Type B pancreatic cell (in vitro differentiated cells): ENCODE measurements around the gene PM20D1. TPM values are rescaled to one million over a fixed set of nuclear protein-coding genes. Genes with fewer than 3 reads are reported as not detected.
"Not testable (repeated sequence)": the region's sequence is repeated elsewhere in the genome, so short reads cannot be mapped to it uniquely, and the experiment has no call there.

Experiments
- DNase-seq: peaks from one replicate; pipeline ENCODE4 v3.0.0; 2021; ENCODE audit warnings: mixed read lengths; ENCODE audit not compliant: unreplicated experiment; ENCODE audit errors: extremely low spot score
- H3K27ac Mint-ChIP-seq: 2 replicates; pipeline ENCODE4 v1.8.0; 2021; ENCODE audit warnings: mild to moderate bottlenecking, mixed read lengths
- H3K27me3 Mint-ChIP-seq: 2 replicates; pipeline ENCODE4 v1.8.0; 2021; ENCODE audit warnings: mixed read lengths
- H3K36me3 Mint-ChIP-seq: 2 replicates; pipeline ENCODE4 v1.8.0; 2021; ENCODE audit warnings: mixed read lengths
- H3K4me1 Mint-ChIP-seq: one replicate; pipeline ENCODE4 v1.8.0; 2021; ENCODE audit warnings: mixed read lengths; ENCODE audit not compliant: unreplicated experiment
- H3K4me3 Mint-ChIP-seq: 2 replicates; pipeline ENCODE4 v1.8.0; 2021; ENCODE audit warnings: mild to moderate bottlenecking, mixed read lengths
- H3K9me3 Mint-ChIP-seq: 2 replicates; pipeline ENCODE4 v1.8.0; 2021; ENCODE audit warnings: mixed read lengths
- CTCF ChIP-seq: fragments of 200-600 bp; sonication (generic); conservative IDR thresholded peaks from 2 replicates; pipeline ENCODE4 v1.5.0; 2021; ENCODE audit warnings: antibody characterized with exemption, mild to moderate bottlenecking
- total RNA-seq: library from RNA; stranded (reverse); gene quantifications from 2 replicates; pipeline ENCODE4 v1.2.1, GENCODE V29; 2021; ENCODE audit warnings: low replicate concordance

PM20D1 gene
- total RNA-seq, 1 donor from 2014 or later: not detected

GRCh38 chr1:205832326-205832751 is 17.6 kb downstream of the PM20D1 start:
- no peaks in the 10 kb centered on the region for H3K36me3 Mint-ChIP-seq
- H3K4me1 Mint-ChIP-seq: peaks cover 3% of the 10 kb centered on the region
- no peak overlapping the region for H3K27ac Mint-ChIP-seq
- H3K9me3 Mint-ChIP-seq: no peaks in the 10 kb centered on the region
- TF ChIP-seq CTCF: no peak
- no peaks in the 10 kb centered on the region for H3K27me3 Mint-ChIP-seq
- H3K4me3 Mint-ChIP-seq: no peak overlapping the region
- DNase-seq: no peak

DNA sequence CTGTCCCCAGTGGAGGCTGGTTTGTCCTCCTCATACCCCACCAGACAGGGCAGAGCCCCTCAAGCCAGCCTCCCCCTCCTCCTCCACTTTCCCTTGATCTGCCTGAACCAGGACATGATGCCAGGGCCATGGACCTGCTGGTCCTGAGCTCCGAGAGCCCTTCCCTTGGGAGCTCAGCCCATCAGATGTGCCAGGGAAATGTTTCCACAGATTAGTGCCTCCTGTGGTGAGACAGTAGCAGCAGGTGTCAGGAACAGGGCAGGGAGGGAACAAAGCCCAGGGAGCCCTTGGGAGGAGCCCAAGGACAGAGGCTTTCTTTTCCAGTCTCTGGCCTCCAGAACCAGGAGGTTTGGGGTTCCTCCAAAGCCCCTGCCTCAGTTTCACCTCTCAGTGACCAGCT is 22.3 kb downstream of the PM20D1 start:
- H3K36me3 Mint-ChIP-seq: peaks cover 8% of the 10 kb centered on the region
- H3K27me3 Mint-ChIP-seq: peaks cover 3% of the 10 kb centered on the region
- peaks cover 4% of the 10 kb centered on the region for H3K9me3 Mint-ChIP-seq
- H3K27ac Mint-ChIP-seq: no peak overlapping the region
- DNase-seq: no peak
- TF ChIP-seq CTCF: no peak
- H3K4me3 Mint-ChIP-seq: no peak overlapping the region
- H3K4me1 Mint-ChIP-seq: peaks cover 14% of the 10 kb centered on the region

GRCh38 chr1:205826995-205827394 is 22.9 kb downstream of the PM20D1 start:
- Mint-ChIP-seq H3K4me1 (peaks cover 14% of the 10 kb centered on the region), H3K36me3 (peaks cover 8% of the 10 kb centered on the region), H3K4me3 (peak overlapping the region; percentile 28), H3K9me3 (peaks cover 4% of the 10 kb centered on the region), H3K27me3 (peaks cover 3% of the 10 kb centered on the region), H3K27ac (no peak overlapping the region)
- no peak for TF ChIP-seq CTCF
- no peak for DNase-seq

DNA sequence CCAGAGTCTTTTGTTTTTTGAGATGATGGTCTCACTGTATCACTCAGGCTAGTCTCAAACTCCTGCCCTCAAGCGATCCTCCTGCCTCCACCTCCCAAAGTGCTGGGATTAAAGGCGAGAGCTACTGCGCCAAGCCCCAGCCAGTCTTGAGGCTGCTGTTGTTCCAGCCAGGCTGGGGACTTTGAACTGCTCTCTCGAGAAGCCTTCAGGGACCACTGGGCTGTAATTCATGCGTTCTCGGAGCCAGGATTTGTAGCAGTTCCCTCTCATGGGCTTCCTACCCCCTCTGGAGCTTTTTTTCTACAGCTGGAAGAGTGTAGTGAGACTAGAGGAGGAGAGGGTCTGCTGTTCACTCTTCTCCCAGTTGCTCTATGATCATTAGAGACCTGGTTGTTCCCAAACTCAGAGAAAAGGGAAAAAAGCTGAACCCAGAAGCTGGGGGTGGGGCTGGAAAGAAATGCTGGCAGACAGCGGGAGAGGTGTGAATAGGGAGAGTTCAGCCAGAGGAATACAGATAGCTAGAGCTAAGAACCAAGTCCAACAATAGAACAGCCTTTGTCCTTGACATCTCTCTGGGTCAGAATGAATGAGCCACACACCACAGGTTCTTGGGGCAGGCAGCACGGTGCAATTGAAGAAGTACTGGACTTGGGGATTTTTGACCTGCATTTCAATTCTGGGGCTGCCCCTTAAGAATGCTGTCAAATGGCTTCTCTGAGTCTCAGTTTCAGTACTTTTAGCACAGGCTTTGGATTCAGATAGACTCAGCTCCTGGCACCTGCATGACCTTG is 23.7 kb downstream of the PM20D1 start:
- TF ChIP-seq CTCF: no peak
- H3K4me1 Mint-ChIP-seq: peaks cover 14% of the 10 kb centered on the region
- no peak overlapping the region for H3K4me3 Mint-ChIP-seq
- peaks cover 3% of the 10 kb centered on the region for H3K27me3 Mint-ChIP-seq
- H3K9me3 Mint-ChIP-seq: peaks cover 4% of the 10 kb centered on the region
- H3K36me3 Mint-ChIP-seq: peaks cover 8% of the 10 kb centered on the region
- DNase-seq: no peak
- H3K27ac Mint-ChIP-seq: no peak overlapping the region

DNA sequence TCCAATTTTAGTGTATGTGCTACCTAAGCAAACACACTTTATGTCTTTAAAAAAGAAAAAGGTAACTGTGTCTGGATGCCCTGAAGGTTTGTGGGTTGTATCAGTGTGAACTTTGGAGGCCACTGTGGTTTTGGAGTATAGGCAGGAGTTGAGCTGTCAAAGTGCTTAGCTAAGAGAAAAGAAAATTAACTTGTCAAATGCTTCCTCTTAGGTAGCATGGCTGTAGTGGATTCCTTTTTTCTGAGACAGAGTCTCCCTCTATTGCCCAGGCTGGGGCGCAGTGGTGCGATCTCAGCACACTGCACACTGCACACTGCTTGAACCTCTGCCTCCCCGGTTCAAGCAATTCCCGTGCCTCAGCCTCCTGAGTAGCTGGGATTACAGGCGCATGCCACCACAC is 25.8 kb downstream of the PM20D1 start:
- H3K4me3 Mint-ChIP-seq: no peak overlapping the region
- no peak overlapping the region for H3K27ac Mint-ChIP-seq
- TF ChIP-seq CTCF: no peak

DNA sequence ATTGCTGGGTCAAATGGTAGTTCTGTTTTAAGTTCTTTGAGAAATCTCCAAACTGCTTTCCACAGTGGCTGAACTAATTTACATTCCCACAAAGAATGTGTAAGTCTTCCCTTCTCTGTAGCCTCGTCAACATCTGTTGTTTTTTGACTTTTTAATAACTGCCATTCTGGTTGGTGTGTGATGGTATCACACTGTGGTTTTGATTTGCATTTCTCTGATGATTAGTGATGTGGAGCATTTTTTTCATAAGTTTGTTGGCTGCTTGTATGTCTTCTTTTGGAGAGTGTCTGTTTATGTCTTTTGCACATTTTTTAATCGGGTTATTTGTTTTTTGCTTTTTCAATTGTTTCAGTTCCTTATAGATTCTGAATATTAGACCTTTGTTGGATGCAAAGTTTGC is 26.7 kb downstream of the PM20D1 start:
- not testable (repeated sequence) for H3K4me3 Mint-ChIP-seq, H3K9me3 Mint-ChIP-seq, H3K27me3 Mint-ChIP-seq, H3K36me3 Mint-ChIP-seq, DNase-seq, H3K27ac Mint-ChIP-seq
- H3K4me1 Mint-ChIP-seq: peaks cover 13% of the 10 kb centered on the region

More for the DNA sequence above, 25.8 kb downstream of the PM20D1 start:
- Mint-ChIP-seq H3K4me1 (peaks cover 14% of the 10 kb centered on the region), H3K27me3 (peaks cover 3% of the 10 kb centered on the region), H3K9me3 (peaks cover 4% of the 10 kb centered on the region), H3K36me3 (peaks cover 8% of the 10 kb centered on the region)
- no peak for DNase-seq
